Neural cell (in vitro differentiated cells): Measurements from ENCODE around the gene ZDHHC14.

ENCODE experiments used
- MXI1 ChIP-seq: fragments of 450-650 bp; conservative IDR thresholded peaks from 2 replicates; pipeline ENCODE4 v1.6.1; 2014; ENCODE audit warnings: antibody characterized with exemption, mild to moderate bottlenecking; ENCODE audit not compliant: poor library complexity, severe bottlenecking
- POLR2AphosphoS5 ChIP-seq: IDR thresholded peaks from 2 replicates; pipeline ENCODE4 v1.6.1; 2012
- TF ChIP-seq, protein P1 (sequence below): IDR thresholded peaks from 2 replicates; pipeline ENCODE4 v1.6.1; 2012; ENCODE audit warnings: borderline replicate concordance
- TF ChIP-seq, protein P2 (sequence below): fragments of 450-650 bp; IDR thresholded peaks from 2 replicates; pipeline ENCODE4 v1.5.1; 2014; ENCODE audit warnings: antibody characterized with exemption, mild to moderate bottlenecking, moderate library complexity; ENCODE audit not compliant: poor library complexity, severe bottlenecking

DNA sequence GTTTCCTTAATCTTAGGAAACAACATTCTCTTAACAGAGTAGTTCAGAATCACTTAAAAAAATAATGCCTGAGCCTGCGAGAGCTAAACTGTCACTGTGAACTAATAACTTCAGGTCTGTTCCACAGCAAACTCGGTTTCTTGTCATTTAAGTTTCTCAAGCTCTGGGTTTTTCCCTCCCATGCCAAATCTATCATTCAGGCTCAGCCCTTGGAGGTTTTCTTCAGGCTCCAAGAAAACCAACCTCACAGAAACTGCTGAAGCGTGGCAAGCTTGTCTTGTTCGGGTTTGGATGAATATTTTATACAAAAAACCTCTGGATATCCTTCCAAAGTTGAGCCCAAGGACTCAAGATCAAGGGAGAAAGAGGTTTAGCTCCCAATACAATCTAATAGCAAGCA, 342.4 kb downstream of the ZDHHC14 start:
- TF ChIP-seq MXI1: no peak
- TF ChIP-seq, protein P1, sequence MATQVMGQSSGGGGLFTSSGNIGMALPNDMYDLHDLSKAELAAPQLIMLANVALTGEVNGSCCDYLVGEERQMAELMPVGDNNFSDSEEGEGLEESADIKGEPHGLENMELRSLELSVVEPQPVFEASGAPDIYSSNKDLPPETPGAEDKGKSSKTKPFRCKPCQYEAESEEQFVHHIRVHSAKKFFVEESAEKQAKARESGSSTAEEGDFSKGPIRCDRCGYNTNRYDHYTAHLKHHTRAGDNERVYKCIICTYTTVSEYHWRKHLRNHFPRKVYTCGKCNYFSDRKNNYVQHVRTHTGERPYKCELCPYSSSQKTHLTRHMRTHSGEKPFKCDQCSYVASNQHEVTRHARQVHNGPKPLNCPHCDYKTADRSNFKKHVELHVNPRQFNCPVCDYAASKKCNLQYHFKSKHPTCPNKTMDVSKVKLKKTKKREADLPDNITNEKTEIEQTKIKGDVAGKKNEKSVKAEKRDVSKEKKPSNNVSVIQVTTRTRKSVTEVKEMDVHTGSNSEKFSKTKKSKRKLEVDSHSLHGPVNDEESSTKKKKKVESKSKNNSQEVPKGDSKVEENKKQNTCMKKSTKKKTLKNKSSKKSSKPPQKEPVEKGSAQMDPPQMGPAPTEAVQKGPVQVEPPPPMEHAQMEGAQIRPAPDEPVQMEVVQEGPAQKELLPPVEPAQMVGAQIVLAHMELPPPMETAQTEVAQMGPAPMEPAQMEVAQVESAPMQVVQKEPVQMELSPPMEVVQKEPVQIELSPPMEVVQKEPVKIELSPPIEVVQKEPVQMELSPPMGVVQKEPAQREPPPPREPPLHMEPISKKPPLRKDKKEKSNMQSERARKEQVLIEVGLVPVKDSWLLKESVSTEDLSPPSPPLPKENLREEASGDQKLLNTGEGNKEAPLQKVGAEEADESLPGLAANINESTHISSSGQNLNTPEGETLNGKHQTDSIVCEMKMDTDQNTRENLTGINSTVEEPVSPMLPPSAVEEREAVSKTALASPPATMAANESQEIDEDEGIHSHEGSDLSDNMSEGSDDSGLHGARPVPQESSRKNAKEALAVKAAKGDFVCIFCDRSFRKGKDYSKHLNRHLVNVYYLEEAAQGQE: no peak
- no peak for TF ChIP-seq POLR2AphosphoS5
- TF ChIP-seq, protein P2, sequence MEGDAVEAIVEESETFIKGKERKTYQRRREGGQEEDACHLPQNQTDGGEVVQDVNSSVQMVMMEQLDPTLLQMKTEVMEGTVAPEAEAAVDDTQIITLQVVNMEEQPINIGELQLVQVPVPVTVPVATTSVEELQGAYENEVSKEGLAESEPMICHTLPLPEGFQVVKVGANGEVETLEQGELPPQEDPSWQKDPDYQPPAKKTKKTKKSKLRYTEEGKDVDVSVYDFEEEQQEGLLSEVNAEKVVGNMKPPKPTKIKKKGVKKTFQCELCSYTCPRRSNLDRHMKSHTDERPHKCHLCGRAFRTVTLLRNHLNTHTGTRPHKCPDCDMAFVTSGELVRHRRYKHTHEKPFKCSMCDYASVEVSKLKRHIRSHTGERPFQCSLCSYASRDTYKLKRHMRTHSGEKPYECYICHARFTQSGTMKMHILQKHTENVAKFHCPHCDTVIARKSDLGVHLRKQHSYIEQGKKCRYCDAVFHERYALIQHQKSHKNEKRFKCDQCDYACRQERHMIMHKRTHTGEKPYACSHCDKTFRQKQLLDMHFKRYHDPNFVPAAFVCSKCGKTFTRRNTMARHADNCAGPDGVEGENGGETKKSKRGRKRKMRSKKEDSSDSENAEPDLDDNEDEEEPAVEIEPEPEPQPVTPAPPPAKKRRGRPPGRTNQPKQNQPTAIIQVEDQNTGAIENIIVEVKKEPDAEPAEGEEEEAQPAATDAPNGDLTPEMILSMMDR: no peak
